HG02870 (cell line): ENCODE data around the gene RNF141.
A peak's percentile ranks its signal among the peaks of the same experiment; 100 is the strongest.

Experiments
- ATAC-seq: cut with Tn5 transposase; IDR thresholded peaks from one replicate; pipeline ENCODE4 v1.9.1; 2021; ENCODE audit warnings: mild to moderate bottlenecking, moderate library complexity; ENCODE audit not compliant: unreplicated experiment

The RNF141 gene

DNA sequence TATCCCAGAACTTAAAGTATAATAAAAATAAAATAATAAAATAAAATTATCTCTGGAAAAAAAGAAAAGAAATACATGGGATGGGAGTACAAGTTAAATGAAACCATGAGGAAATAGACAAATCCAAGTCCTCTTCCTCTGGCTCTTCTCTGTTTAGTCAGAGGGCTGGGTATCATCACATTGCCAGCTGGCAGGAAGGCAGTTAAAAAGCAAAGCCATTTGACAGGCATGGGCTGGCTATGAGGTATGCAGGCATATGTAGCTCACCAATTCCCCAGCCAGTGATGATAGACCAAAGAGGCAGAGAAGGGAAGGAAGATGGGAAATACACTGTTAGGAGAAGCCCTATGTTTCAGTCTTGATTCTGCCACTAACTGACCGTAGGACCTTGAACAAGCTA, 21.0 kb upstream of the RNF141 start:
- no peak for ATAC-seq

DNA sequence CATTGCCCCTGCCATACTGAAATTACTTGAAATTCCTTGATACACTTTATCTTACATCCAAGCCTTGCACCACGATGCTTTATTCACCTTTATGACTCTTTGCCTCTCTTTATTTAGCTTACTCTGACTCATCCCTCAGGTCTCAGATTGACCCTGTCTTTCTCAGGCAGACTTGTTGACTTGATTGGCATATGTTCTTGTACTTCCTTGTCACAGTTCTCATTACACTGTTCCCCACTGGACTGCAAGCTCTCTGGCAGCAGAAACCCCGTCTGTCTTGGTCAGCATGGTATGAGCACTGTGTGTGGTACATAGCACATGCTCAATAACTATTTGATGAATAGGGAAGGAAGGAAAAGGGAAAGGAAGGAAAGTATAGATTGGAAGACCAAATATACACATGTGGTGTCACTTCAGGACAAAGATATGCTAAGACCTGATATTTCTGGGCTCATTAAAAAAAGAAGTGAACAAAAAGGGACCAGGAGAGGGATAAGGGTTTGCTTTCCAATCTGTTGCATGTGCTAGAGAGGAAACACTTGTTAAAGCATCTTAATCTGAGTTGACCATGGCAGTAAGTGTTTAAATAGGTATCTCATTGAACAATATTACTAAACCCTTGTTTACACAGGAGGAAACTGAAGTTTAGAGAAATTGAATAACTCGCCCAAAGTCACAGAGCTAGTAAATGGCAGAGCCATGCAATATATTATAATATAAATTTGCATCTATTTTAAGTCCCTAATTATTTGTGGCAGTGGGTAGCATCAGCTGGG, 20.2 kb upstream of the RNF141 start:
- no peak for ATAC-seq

DNA sequence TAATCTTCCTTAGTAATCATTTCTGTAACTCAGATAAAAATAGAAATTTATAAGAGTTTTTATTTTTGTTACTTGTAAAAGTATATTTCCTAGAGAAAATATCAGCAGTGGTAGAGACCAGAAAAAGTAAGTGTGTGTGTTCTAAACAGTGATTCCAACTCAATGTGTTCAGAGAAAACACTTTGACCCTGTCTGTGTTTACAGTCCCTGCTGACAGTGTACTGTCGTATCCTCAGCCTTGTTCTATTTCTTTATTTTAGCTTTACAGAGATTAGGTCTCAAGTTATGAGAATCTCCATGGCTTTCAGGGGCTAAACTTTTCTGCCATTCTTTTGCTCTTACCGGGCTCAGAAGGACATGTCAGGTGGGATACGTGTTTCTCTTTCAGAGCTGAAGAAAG, 17.3 kb upstream of the RNF141 start:
- no peak for ATAC-seq

DNA sequence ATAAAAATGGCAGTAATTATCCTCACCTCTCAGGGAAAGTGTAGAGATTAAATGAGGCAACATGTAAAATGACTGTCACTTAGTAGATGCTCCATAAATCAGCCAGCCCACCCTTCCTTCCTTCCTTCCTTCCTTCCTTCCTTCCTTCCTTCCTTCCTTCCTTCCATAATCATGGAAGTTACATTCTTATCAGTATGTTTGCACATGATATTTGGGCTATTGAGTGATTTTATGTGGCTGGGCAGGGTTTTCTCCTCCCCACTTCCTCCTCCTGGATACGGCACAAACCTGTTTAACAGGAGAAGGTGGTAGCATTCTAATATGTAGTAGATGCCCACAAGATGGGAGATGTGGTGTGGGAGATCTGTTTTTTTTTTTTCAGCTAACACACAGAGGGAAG, 15.6 kb upstream of the RNF141 start:
- no peak for ATAC-seq

DNA sequence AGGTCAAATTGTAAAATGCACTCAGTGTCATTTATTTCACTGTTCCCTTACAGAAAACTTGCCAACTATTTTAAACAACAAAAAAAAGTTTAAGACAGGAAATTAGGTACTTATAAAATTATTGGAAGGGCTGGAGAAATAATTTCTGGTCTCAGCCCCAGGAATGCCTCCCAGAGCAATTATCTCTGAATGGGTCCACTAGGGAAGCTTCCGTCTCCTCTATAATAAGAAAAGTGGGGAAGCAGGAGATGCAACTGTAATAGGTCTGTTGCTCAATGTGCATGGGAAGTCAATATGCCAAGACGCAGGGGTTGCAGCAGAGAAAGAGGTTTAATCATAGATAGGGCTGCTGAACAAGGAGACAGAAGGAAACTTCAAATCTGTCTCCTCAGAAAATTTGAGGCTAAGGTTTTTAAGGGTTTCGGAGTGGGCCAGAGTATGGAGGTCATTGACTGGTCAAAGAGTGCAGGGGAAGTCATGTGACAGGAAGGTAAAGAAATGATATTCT, 10.9 kb upstream of the RNF141 start:
- no peak for ATAC-seq

DNA sequence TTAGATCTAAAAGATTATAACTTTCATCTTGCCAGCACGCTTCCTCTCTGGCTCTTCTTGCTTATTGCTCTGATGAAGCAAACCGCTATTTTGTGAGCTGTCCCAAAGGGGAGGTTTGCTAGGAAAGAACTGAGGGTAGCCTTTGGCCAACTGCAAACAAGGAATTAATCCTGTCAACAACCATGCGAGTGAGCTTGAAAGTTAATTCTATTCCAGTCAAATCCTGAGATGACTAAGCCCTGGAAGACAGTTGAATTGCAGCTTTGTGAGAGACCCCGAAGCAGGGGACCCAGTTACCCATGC, 10.3 kb upstream of the RNF141 start:
- no peak for ATAC-seq

DNA sequence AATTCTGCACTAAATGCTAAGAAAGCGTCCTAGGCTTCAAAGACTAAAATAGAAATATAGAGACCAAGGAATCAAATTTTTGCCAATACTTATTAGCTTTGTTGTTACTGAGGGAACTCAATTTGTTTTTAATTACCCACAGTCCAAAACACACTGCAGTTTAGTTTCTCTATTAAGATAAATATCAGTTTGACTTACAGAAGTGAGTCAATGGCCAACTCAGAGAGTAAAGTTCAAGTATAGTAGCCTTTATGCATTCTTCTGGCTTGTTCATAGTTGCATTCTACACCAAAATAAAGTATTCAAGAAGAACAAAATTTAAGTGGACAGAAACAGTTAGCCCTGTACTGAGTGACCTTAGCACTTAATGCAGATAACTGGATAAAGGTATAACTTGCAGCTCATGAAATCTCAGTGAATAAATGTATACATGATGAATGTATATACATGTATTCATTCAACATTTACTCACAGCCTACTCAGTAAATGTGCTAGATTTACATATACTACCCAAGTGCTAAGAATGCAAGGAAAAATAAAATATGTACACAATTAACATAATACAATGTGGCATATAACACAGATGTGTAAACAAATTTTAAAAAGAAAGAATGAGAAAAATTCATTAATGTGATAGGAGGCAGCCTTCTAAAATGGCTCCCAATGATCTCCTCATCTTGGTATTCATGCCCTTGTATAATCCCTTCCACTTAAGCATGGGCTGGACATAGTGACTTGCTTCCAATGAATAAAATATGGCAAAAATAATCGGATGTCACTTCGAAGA, 9.7 kb upstream of the RNF141 start:
- no peak for ATAC-seq

DNA sequence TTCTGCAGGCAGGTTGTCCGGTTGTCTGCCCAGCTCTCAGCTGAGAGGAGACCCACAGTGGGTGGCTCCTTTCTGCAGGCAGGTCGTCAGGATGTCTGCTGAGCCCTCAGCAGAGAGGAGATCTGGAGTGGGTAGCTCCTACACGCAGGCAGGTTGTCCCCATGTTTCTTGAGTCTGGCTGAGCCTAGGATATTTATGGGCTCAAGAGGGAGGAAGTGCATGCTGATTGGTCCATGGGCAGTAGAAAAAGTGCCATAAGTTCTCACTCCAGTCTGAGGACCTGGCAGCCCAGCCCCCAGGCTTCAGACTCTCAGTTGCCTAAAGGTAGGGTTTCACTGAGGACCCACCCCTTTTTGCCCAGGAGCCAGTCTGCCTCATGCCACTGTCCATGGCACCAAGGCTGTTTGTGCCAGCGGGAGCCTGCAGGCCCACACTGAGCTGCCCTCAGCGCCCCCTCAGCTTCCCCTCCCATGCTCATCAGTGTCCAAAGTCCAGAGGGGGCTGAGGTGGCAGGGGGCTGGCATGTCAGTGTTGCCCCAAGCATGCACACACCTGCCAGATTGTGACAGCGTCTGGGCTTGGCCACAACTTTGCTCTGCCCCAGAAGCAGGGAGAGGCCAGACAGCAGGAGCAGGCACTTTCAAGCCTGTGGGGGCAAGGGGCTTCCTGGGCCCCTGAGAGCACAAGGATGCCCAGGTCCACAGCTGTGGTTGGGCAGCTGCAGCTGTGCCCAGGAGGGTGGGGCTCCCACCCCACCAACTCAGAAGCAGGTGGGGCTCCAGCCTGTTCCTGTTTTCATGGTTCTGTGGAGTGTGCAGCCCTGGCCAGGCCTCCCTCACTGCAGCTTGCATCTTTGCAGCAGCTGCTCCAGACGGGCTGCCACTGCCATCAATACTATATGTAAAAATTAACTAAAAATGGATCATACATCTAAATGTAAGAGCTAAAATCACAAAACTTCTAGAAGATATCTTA, 3.8 kb upstream of the RNF141 start:
- no peak for ATAC-seq

DNA sequence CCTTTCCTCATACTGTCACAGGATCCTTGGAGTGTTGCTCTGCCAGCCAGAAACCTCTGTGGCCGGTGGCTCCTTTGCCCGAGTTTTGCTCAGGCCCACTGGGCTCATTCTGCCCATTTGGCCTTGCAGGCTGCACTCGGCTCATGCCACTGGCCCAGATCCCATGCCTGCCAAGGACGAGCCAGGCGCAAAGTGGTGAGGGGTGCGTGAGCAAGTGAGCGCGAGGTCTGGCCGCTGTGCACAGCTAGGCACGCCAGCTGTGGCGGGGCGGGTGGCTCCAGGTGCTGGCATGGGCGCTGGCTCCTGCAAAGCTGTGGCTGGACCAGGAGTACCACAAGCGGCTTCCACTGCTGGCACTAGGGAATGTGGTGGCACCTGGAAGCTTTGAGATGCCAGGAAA, 2.8 kb upstream of the RNF141 start:
- ATAC-seq, result no peak

DNA sequence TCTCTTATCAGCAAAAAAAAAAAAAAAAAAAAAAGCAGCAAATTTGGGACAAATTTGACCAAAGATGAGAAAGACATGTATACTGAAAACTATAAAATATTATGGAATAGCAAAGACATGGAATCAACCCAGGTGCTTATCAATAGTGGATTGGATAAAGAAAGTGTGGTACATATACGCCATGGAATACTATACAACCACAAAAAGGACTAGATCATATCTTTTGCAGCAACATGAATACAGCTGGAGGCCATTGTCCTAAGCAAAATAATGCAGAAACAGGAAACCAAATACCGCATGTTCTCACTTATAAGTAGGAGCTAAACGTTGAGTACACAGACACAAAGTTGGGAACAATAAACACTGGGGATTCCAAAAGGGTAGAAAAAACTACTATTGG, 1.8 kb upstream of the RNF141 start:
- no peak for ATAC-seq

DNA sequence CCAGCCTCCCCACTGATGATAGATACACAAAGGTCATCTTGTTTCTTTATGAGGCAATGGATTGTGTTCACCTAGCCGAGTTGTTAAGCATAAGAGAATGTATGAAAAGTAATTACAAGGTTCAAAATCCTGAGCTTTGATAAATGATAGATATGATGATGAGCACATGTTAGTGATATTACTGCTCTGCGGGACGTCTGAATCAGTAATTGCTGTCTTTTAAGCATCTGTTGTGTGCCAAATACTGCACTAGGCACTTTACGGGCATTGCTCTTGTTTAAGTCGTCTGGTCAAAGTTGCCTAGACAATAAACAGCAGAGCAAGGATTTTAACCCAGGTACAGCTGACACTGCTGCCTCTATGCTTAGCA, 559 bp upstream of the RNF141 start:
- no peak for ATAC-seq

DNA sequence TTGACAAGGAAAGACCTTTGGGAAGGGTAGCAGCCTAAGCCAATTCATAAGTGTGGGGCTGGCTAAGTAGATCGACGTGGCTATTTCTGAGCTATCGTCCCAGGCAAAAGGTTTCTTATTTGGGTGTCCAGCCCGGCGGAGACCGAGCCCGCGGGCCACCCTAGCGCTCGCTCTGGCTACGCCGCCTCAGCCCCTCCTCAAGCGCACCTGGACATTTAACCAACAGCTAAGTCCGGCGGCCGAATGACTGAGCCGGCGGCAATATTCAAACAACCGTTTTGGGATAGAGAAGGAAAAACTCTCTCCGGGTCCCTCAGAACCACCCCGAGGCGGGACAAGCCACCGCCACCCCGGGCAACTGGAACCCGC, 457 bp downstream of the RNF141 start:
- ATAC-seq, result peak; percentile 16

DNA sequence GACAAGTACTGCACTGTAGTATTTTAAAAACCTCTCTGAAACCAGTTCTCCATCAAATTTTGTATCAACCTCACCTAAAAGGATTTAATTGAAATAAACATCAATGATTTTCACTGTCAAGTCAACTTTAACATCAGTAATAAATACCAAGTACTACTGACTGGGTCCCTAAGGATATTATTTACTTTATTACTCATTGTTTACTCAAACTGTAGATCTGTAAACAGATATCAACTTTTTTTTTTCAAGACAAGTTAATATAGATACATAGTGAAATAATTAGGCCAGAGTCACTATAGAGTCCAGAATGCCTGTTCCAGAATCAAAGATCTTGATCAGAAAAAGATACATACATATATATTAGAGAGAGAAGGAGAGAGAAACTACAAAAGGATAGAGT, 1.6 kb downstream of the RNF141 start:
- ATAC-seq, result no peak

DNA sequence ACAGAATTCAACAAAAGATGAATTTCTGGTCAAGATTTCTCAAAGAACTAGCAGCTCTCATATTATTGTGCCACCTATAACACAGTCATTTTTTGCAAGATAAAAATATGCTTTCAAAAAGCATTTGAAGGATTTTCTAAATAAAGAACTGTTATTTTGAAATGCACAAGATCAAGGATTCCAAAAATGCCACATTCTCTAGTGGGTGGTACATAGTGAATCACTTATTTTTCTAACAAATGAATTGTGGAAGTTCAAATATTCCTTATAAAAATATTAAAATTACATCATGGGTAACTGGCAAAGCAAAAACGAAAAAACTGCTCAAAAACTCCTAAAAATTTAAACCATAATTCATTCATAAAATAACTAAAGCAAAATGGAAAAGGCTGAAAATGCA, 2.1 kb downstream of the RNF141 start:
- no peak for ATAC-seq

DNA sequence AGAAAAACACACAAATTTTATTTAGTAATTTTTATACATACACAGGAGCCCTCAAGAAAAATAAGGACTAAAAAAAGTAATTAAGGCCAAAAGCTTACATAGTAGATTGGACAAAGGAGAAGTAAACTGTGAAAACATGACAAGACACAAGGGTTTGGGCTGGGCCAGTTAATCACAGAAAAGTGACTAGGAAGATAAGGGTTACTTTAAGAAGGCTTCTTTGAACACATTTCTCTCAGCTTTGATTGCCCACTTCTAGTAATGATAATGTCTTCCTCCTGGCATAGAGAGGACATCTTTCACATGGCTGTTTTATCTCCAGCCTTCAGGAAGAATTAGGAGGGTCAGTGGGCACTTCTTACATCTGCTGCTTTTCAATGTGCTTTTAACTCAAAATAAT, 3.4 kb downstream of the RNF141 start:
- no peak for ATAC-seq

DNA sequence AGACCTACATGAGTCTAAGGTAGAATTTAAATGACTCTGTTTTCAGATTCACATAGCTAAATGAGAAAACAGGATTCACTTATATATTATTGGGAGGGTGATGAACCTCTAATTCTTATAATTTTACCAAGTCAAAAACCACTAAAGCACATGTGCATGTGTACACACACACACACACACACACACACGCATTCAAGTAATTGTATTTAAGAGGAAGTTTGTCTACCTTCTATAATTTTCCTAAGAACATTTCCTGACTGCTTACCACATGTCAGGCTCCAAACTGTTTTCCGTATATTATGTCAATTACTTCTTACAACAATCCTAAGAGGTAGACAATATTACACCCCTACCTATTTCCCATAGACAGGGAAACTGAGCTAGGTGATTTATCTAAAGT, 6.7 kb downstream of the RNF141 start:
- ATAC-seq, result no peak

DNA sequence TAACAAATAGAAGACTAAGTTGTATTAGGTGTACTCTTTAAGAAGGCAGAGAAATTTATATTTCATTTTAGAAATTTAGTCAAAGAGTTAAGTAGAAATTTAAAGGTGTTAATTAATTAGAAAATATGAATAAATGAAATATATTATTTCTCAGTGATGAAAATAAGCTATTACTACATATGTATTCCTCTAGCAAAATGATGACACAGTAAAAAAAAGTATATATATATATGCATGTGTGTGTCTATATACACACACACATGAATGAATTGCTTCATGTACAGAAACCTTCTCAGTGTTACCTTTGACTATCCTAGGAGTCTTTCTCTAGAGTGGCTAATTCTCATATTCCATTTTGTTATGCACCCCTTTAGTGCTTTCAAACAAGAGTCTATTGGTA, 7.7 kb downstream of the RNF141 start:
- no peak for ATAC-seq

DNA sequence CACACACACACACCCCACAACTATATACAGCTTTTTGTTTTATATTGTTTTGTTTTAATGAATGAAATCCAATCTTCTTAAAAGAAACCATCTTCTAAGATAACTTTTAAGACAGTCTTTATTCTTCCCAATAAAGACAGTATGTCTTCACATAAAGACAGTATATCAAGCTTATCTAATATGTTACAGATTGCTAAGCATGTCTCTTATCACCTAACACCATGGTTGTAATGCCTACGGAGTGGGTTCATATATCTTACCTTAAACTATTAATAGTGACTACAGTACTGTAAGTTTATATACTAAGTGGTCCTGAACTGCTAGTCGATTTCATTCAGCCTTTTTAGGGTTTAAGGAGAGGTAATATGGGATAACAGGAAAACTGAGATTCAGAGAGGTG, 8.5 kb downstream of the RNF141 start:
- no peak for ATAC-seq

DNA sequence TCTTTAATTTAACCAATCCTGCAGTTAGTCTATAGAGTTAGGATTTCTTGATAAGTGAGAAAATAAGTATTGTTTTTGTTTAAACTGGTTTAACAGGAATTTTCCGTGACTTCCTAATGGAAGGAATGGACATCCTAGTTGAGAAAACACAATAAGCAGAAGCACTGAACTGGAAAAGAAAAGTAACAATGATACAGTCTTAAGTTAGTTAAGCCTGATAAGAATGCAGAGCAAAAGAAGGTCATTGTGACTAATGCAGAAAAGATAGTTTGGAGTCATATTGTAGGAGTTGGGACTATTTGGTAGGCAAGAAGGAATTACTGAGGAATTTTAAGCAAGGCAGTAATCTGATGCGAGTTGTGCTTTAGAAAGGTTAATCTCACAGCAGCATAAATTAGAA, 11.7 kb downstream of the RNF141 start:
- no peak for ATAC-seq

DNA sequence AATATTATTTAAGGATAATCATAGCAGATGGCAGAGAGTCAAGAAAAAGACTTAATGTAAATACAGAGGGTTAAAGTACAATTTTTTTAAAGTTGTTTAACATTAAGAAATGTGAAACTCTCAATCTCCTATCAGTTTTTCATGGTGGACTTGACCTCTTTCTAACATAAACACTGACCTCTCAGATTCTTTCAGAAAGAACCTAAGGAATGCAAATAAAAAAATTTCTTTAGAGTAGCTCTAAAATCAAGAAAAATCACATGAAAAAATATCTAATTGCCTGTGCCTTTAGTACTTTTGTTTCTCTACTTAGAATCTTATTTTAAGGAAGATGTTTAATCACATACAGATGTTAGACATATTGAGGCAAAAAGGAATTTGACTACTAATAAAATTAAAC, 12.9 kb downstream of the RNF141 start:
- no peak for ATAC-seq
